Endothelial cell (in vitro differentiated cells): ENCODE measurements around the gene ALKAL2. TPM values are rescaled to one million over a fixed set of nuclear protein-coding genes. Genes with fewer than 3 reads are reported as not detected.

Experiments
- DNase-seq: peaks from one replicate; pipeline ENCODE4 v3.0.0; 2021; ENCODE audit warnings: low spot score
- H3K27ac Mint-ChIP-seq: one replicate; pipeline ENCODE4 v1.8.0; 2021; ENCODE audit warnings: mixed read lengths, inconsistent platforms; ENCODE audit not compliant: unreplicated experiment
- H3K27me3 Mint-ChIP-seq: one replicate; pipeline ENCODE4 v1.8.0; 2021; ENCODE audit warnings: mild to moderate bottlenecking, moderate library complexity, mixed read lengths, inconsistent platforms; ENCODE audit not compliant: unreplicated experiment
- H3K36me3 Mint-ChIP-seq: one replicate; pipeline ENCODE4 v1.8.0; 2021; ENCODE audit warnings: mild to moderate bottlenecking, low read depth, mixed read lengths, inconsistent platforms; ENCODE audit not compliant: unreplicated experiment
- H3K4me1 Mint-ChIP-seq: one replicate; pipeline ENCODE4 v1.8.0; 2021; ENCODE audit warnings: mild to moderate bottlenecking, mixed read lengths, inconsistent platforms; ENCODE audit not compliant: unreplicated experiment
- H3K4me3 Mint-ChIP-seq: one replicate; pipeline ENCODE4 v1.8.0; 2021; ENCODE audit warnings: mild to moderate bottlenecking, mixed read lengths, inconsistent platforms; ENCODE audit not compliant: unreplicated experiment
- H3K9me3 Mint-ChIP-seq: one replicate; pipeline ENCODE4 v1.8.0; 2021; ENCODE audit warnings: mixed read lengths, inconsistent platforms; ENCODE audit not compliant: unreplicated experiment
- total RNA-seq: library from RNA; stranded (reverse); fragmentation: NEBNext Ultra II Directional; extraction: Animal tissue kit (Norgen Biotek cat#: 25700); gene quantifications from one replicate; pipeline ENCODE4 v1.2.1, GENCODE V29; 2021; ENCODE audit not compliant: unreplicated experiment
- TF ChIP-seq, protein P1 (sequence below): fragments of 200-600 bp; sonication (generic); IDR thresholded peaks from one replicate; pipeline ENCODE4 v1.5.0; 2021; ENCODE audit warnings: antibody characterized with exemption; ENCODE audit not compliant: unreplicated experiment

ALKAL2 gene
- total RNA-seq, 1 donor from 2014 or later, result 3.2 TPM

DNA sequence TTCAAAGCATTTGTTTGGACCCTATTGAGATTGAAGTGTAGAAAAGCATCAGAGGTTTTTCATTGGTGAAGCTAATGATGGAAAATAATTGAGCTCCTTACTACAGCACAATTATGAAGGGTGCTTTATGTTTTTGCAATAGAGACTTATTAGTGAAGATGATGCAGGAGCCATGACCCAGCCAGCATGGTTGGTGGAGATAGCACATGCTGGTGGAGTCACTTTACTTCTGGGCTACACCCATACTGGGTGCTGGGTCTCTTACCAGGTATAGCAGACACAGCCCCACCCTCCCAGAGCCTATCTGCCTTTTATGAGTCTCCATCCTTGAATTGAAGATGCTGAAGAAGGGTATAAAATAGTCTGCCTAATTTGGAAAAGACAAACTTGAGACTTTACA lies 19.6 kb downstream of the ALKAL2 start:
- H3K4me1 Mint-ChIP-seq, result peaks cover 24% of the 10 kb centered on the region
- no peak for DNase-seq
- H3K36me3 Mint-ChIP-seq, result no peaks in the 10 kb centered on the region
- H3K27ac Mint-ChIP-seq, result no peak overlapping the region
- TF ChIP-seq, protein P1, sequence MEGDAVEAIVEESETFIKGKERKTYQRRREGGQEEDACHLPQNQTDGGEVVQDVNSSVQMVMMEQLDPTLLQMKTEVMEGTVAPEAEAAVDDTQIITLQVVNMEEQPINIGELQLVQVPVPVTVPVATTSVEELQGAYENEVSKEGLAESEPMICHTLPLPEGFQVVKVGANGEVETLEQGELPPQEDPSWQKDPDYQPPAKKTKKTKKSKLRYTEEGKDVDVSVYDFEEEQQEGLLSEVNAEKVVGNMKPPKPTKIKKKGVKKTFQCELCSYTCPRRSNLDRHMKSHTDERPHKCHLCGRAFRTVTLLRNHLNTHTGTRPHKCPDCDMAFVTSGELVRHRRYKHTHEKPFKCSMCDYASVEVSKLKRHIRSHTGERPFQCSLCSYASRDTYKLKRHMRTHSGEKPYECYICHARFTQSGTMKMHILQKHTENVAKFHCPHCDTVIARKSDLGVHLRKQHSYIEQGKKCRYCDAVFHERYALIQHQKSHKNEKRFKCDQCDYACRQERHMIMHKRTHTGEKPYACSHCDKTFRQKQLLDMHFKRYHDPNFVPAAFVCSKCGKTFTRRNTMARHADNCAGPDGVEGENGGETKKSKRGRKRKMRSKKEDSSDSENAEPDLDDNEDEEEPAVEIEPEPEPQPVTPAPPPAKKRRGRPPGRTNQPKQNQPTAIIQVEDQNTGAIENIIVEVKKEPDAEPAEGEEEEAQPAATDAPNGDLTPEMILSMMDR, result no peak
- H3K9me3 Mint-ChIP-seq, result no peaks in the 10 kb centered on the region
- H3K4me3 Mint-ChIP-seq, result no peak overlapping the region
- peaks cover 7% of the 10 kb centered on the region for H3K27me3 Mint-ChIP-seq

- TF ChIP-seq, protein P1, result no peak
- peak within 1 kb of the TSS; percentile 96 for H3K4me3 Mint-ChIP-seq
- H3K27ac Mint-ChIP-seq, result peak within 1 kb of the TSS; percentile 95
Measured at GRCh38 chr2:264493-265468, 23.1 kb downstream of the ALKAL2 start, which contains the start of gene ACP1. Gene ACP1 (plus strand): TSS chr2:264947. CDS start chr2:264965, 18 bp downstream.

GRCh38 chr2:263774-264492 lies 24.0 kb downstream of the ALKAL2 start, which contains the start of gene SH3YL1:
Gene SH3YL1 (minus strand): TSS chr2:264032. CDS start chr2:263984, 48 bp downstream.
- peak within 1 kb of the TSS; percentile 95 for H3K27ac Mint-ChIP-seq
- peak within 1 kb of the TSS; percentile 96 for H3K4me3 Mint-ChIP-seq
- TF ChIP-seq, protein P1, result no peak
- DNase-seq, result peak; percentile 26
- H3K36me3 Mint-ChIP-seq, result no peaks in the 10 kb centered on the region
- H3K4me1 Mint-ChIP-seq, result peaks cover 26% of the 10 kb centered on the region
- H3K27me3 Mint-ChIP-seq, result peaks cover 9% of the 10 kb centered on the region
- H3K9me3 Mint-ChIP-seq, result no peaks in the 10 kb centered on the region

More at GRCh38 chr2:264493-265468, 23.1 kb downstream of the ALKAL2 start, which contains the start of gene ACP1:
- Mint-ChIP-seq H3K4me1 (peaks cover 31% of the 10 kb centered on the region), H3K9me3 (no peaks in the 10 kb centered on the region), H3K27me3 (peaks cover 7% of the 10 kb centered on the region), H3K36me3 (no peaks in the 10 kb centered on the region)
- DNase-seq, result peak; percentile 97

DNA sequence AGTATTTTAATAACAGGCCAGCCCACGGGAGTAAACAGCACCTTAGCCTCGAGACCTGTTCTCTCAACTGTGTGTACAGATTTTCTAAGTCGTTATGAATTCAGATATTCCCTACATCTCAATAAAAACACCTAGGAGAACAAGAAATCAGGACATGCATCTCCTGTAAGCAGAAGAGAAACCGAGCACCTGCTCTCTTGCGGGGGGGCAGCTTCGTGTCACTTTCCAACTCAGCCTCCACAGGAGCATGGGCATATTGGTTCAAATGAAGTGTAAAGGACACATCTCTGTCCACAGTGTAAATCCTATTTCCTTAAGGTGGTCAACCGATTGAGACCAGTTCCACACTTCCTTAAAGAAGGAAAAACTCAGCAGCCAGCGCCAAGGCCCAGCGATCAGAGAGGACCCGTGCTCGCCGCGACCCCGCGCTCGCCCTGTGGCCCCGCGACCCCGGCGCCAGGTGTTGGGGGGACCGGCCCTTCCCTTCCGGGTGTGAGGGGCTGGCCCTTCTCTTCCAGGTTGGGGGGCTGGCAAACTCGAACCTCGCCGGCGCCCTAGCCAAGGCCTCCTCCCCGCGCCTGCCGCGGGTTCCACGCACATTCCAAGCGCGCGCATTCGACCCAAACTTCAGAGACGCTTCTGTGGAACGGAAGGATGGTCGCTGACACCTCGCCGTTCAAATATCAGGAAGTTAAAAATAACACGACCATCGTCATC lies 24.7 kb downstream of the ALKAL2 start:
- TF ChIP-seq, protein P1, result no peak
- H3K4me3 Mint-ChIP-seq, result peak overlapping the region; percentile 87
- H3K36me3 Mint-ChIP-seq, result no peaks in the 10 kb centered on the region
- no peak for DNase-seq
- peak overlapping the region; percentile 90 for H3K27ac Mint-ChIP-seq
- peaks cover 9% of the 10 kb centered on the region for H3K27me3 Mint-ChIP-seq
- no peaks in the 10 kb centered on the region for H3K9me3 Mint-ChIP-seq
- peaks cover 21% of the 10 kb centered on the region for H3K4me1 Mint-ChIP-seq
